Endothelial cell of umbilical vein (primary cell): ENCODE data around the gene CRB1. TPM values are rescaled to one million over a fixed set of nuclear protein-coding genes. Genes with fewer than 3 reads are reported as not detected.

ENCODE experiments used
- BruUV-seq: library from RNA; stranded (reverse); fragments of 400-500 nt; replicated peaks from 2 replicates; lab custom pipeline; 2021; lab: Mats Ljungman, UMichigan
- CTCF ChIA-PET: fragments of 300-600, 350-600 bp; sonication (Branson Sonifier 250); formaldehyde crosslinking; loops from one replicate; lab custom pipeline; 2021; ENCODE audit warnings: antibody characterized with exemption, inconsistent platforms; lab: Charles Lee
- POLR2A ChIA-PET: fragments of 300-600, 350-600 bp; sonication (Branson Sonifier 250); formaldehyde crosslinking; loops from one replicate; lab custom pipeline; 2021; ENCODE audit warnings: antibody characterized with exemption, inconsistent platforms; lab: Charles Lee
- DNase-seq: peaks from one replicate; pipeline ENCODE4 v3.0.0-alpha.2; 2011; ENCODE audit warnings: low read depth, low spot score
- FAIRE-seq: peaks from 2 replicates; lab custom pipeline; 2011; peaks lifted over from hg19 to GRCh38; lab: Jason Lieb, UNC
- H2AFZ ChIP-seq: 2 replicates; pipeline ENCODE4 v1.6.0; 2012; ENCODE audit warnings: low read depth, low read length, control low read depth, inconsistent platforms
- H3K27ac ChIP-seq: 2 replicates; pipeline ENCODE4 v1.5.1; 2011; ENCODE audit warnings: low read depth, mild to moderate bottlenecking, control low read depth, low read length, moderate library complexity; ENCODE audit not compliant: insufficient read depth
- H3K27me3 ChIP-seq, 2 experiments: 2 replicates each; pipeline versions ENCODE4 v1.6.0 to v1.6.1; 2011; ENCODE audit warnings: low read length in 2 of 2, mixed read lengths in 1 of 2; ENCODE audit not compliant: control insufficient read depth in 2 of 2, insufficient read depth in 2 of 2
- H3K36me3 ChIP-seq, 2 experiments: 2 replicates in 1 of 2; 3 replicates in 1 of 2; pipeline ENCODE4 v1.5.1; 2011; ENCODE audit warnings: low read length in 2 of 2, mild to moderate bottlenecking in 1 of 2, moderate library complexity in 1 of 2; ENCODE audit not compliant: control insufficient read depth in 2 of 2, insufficient read depth in 2 of 2; ENCODE audit errors: extremely low read depth in 1 of 2
- H3K4me1 ChIP-seq: 3 replicates; pipeline ENCODE4 v1.5.1; 2011; ENCODE audit warnings: mild to moderate bottlenecking, low read length; ENCODE audit not compliant: control insufficient read depth, insufficient read depth; ENCODE audit errors: extremely low read depth
- H3K4me2 ChIP-seq: 2 replicates; pipeline ENCODE4 v1.6.1; 2011; ENCODE audit warnings: low read length, control low read depth, mixed read lengths; ENCODE audit not compliant: insufficient read depth
- H3K4me3 ChIP-seq, 3 experiments: fragments of 200-600 bp in 1 of 3; sonication (generic), shearing (Covaris generic) in 1 of 3; replicated peaks in 1 of 3; 2 replicates each; pipeline ENCODE4 v1.5.1; 2011 to 2016; ENCODE audit warnings: control low read depth in 3 of 3, low read length in 3 of 3, mild to moderate bottlenecking in 2 of 3, inconsistent platforms in 1 of 3, low read depth in 1 of 3, moderate library complexity in 1 of 3; ENCODE audit not compliant: insufficient read depth in 1 of 3
- H3K79me2 ChIP-seq: 2 replicates; pipeline ENCODE4 v1.6.0; 2012; ENCODE audit warnings: low read length, inconsistent platforms; ENCODE audit not compliant: control insufficient read depth, insufficient read depth
- H3K9ac ChIP-seq: replicated peaks from 2 replicates; pipeline ENCODE3; 2011; ENCODE audit warnings: low read length, control low read depth; ENCODE audit not compliant: insufficient read depth; ENCODE audit errors: extremely low read depth
- H3K9me1 ChIP-seq: replicated peaks from 3 replicates; pipeline ENCODE4 v1.6.0; 2011; ENCODE audit warnings: mild to moderate bottlenecking, low read length; ENCODE audit not compliant: control insufficient read depth, insufficient read depth; ENCODE audit errors: extremely low read depth
- H3K9me3 ChIP-seq: replicated peaks from 2 replicates; pipeline ENCODE4 v1.5.1; 2012; ENCODE audit warnings: low read length, inconsistent platforms; ENCODE audit not compliant: control insufficient read depth, insufficient read depth
- H4K20me1 ChIP-seq: replicated peaks from 2 replicates; pipeline ENCODE3; 2011; ENCODE audit warnings: mild to moderate bottlenecking, low read length; ENCODE audit not compliant: control insufficient read depth, insufficient read depth; ENCODE audit errors: extremely low read depth
- EZH2 ChIP-seq: IDR thresholded peaks from 2 replicates; pipeline ENCODE4 v1.6.1; 2012; ENCODE audit warnings: borderline replicate concordance, low read depth, mild to moderate bottlenecking, moderate library complexity, low read length, inconsistent platforms; ENCODE audit not compliant: severe bottlenecking
- FOS ChIP-seq: IDR thresholded peaks from 2 replicates; pipeline ENCODE4 v1.6.1; 2011; ENCODE audit warnings: mild to moderate bottlenecking, low read length, moderate library complexity, borderline replicate concordance; ENCODE audit not compliant: insufficient read depth
- GATA2 ChIP-seq: IDR thresholded peaks from 2 replicates; pipeline ENCODE4 v1.7.0; 2011; ENCODE audit warnings: low read depth, mild to moderate bottlenecking, moderate library complexity, mixed read lengths, low read length; ENCODE audit not compliant: insufficient read length, insufficient read depth
- dilution Hi-C: fragments of 300-500 bp; cut with MboI; formaldehyde crosslinking; loops from one replicate; pipeline ENCODE4 v1.15.0; 2019; ENCODE audit warnings: low sequenced_read_pairs; ENCODE audit not compliant: extremely low pct_ligation_motif_present
- intact Hi-C: fragments of 100-400 bp; cut with micrococcal nuclease; formaldehyde crosslinking; loops from one replicate; pipeline ENCODE4 v1.10.0; 2022
- polyA plus RNA-seq, 4 experiments: library from polyadenylated mRNA; depleted of rRNA in 3 of 4; stranded (reverse) in 3 of 4; unstranded in 1 of 4; fragments of >200 nt; gene quantifications; 2 replicates each; pipeline versions ENCODE4 v1.2.1 to v1.2.3, GENCODE V29; 2011 to 2012; ENCODE audit warnings: missing spikeins in 1 of 4
- total RNA-seq: library from RNA; stranded (reverse); gene quantifications from 2 replicates; pipeline ENCODE4 v1.2.3, GENCODE V29; 2021
- TF ChIP-seq, protein P1 (sequence below), 2 donors: IDR thresholded peaks; 1 replicate in 1 of 2; 2 replicates in 1 of 2; pipeline ENCODE4 v1.5.1; 2011; ENCODE audit warnings: low read length in 2 of 2, mild to moderate bottlenecking in 2 of 2, moderate library complexity in 2 of 2, control low read depth in 1 of 2, inconsistent platforms in 1 of 2, low read depth in 1 of 2; ENCODE audit not compliant: insufficient read depth in 1 of 2; ENCODE audit errors: extremely low read depth in 1 of 2

The CRB1 gene
- total and polyA plus RNA-seq, 2 donors (not counting 3 experiments of a cell fraction or from before 2014, with no cell fraction given) = not detected

DNA sequence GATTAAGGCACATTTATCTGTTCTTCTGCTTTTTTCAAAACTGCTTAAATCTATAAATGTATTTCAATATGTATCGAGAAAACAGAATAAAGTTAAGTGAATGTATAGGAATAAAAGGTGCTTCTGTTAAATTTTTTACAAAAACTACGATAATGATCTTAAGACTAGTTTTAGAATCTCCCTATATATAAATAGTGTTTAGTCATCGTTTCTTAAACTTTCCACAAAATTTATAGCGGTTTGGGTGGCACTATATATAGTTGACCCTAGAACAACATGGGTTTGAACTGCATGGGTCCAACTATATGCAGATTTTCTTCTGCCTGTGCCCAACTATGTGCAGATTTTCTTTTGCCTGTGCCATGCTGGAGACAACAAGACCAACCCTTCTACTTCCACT, 125.7 kb downstream of the CRB1 start:
- Histone ChIP-seq H3K9me3 (no peaks in the 10 kb centered on the region), H3K79me2 (no peaks in the 10 kb centered on the region), H3K4me1 (no peaks in the 10 kb centered on the region), H3K27me3 (no peaks in the 10 kb centered on the region), H3K9me1 (no peaks in the 10 kb centered on the region), H3K4me2 (no peak overlapping the region), H3K36me3 (no peaks in the 10 kb centered on the region), H3K27ac (no peak overlapping the region), H3K4me3 (no peak overlapping the region), H4K20me1 (no peaks in the 10 kb centered on the region), H3K9ac (no peak overlapping the region), H2AFZ (no peak overlapping the region)
- TF ChIP-seq, protein P1, sequence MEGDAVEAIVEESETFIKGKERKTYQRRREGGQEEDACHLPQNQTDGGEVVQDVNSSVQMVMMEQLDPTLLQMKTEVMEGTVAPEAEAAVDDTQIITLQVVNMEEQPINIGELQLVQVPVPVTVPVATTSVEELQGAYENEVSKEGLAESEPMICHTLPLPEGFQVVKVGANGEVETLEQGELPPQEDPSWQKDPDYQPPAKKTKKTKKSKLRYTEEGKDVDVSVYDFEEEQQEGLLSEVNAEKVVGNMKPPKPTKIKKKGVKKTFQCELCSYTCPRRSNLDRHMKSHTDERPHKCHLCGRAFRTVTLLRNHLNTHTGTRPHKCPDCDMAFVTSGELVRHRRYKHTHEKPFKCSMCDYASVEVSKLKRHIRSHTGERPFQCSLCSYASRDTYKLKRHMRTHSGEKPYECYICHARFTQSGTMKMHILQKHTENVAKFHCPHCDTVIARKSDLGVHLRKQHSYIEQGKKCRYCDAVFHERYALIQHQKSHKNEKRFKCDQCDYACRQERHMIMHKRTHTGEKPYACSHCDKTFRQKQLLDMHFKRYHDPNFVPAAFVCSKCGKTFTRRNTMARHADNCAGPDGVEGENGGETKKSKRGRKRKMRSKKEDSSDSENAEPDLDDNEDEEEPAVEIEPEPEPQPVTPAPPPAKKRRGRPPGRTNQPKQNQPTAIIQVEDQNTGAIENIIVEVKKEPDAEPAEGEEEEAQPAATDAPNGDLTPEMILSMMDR (IDR thresholded peaks at IDR 0.05; ENCODE audit: extremely low read depth in 1 of 2, insufficient read depth in 1 of 2, low read depth in 1 of 2, low read length in 2 of 2) = no peak
- TF ChIP-seq EZH2 (no peak), FOS (no peak), GATA2 (no peak)
- BruUV-seq = no TSS peak
- FAIRE-seq = no peak
- CTCF ChIA-PET = no interaction called here
- intact Hi-C loops = no loop called here
- POLR2A ChIA-PET = no interaction called here
- dilution Hi-C loops = no loop called here
- no peak for DNase-seq
